ENCODE measurements around the gene CTXND2. TPM values are rescaled to one million over a fixed set of nuclear protein-coding genes. Genes with fewer than 3 reads are reported as not detected.
"Not testable (repeated sequence)": the region's sequence is repeated elsewhere in the genome, so short reads cannot be mapped to it uniquely, and the experiment has no call there.

Gene CTXND2
- not detected in 2 replicates for total RNA-seq

DNA sequence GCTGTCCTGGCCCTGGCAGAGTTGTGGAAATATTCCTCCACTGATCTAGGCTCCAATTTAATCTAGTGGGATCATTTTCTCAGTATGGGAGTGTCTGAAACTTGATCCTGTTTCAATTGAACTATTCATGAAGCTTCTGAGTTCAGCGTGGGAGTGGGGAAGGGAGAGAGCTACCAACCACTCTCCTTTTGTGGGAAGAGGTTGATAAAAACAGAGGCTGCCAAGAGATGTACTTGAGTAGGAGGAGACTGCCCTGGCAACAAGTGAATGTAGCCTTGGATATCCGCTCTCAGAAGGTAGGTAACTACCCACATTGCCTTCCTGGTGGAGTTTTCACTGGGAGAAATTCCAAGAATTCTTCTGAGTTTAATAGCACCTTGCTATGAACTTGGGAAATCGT, at the start of gene CTXND2:
Gene CTXND2, plus strand, starts transcription at position 119 of the 400 bp plus-strand sequence. CDS start 25,179 bp downstream, outside the sequence.
- Mint-ChIP-seq H3K4me1 (ENCODE audit: low read depth) (peaks cover 45% of the 10 kb centered on the region), H3K36me3 (ENCODE audit: low read depth) (no peaks in the 10 kb centered on the region), H3K27me3 (ENCODE audit: low read depth) (no peaks in the 10 kb centered on the region), H3K27ac (no peak within 1 kb of the TSS), H3K9me3 (no peaks in the 10 kb centered on the region), H3K4me3 (ENCODE audit: low read depth) (no peak within 1 kb of the TSS)
- no peak for DNase-seq (ENCODE audit: low spot score)
- intact Hi-C loops (cut with micrococcal nuclease), result no loop called here

DNA sequence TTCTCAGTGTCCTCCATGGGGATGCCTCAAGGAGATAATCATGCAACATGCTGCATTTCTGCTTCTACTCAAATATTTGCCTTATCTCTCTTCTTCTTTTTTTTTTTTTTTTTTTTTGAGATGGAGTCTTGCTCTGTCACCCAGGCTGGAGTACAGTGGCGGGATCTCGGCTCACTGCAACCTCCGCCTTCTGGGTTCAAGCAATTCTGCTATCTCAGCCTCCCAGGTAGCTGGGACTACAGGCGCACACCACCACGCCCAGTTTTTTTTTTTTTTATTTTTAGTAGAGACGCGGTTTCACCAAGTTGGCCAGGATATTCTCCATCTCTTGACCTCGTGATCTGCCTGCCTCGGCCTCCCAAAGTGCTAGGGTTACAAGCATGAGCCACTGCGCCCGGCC, 46.1 kb upstream of the CTXND2 start:
- not testable (repeated sequence) for H3K27ac Mint-ChIP-seq; DNase-seq (ENCODE audit: low spot score); H3K27me3 Mint-ChIP-seq (ENCODE audit: low read depth); H3K4me3 Mint-ChIP-seq (ENCODE audit: low read depth); H3K9me3 Mint-ChIP-seq
- intact Hi-C loops (cut with micrococcal nuclease), result loop anchor here (1.0 to 5.0 kb wide), 4 partner anchors 36 to 86 kb away; partner anchors contain the start of genes ARNT and SETDB1
- Mint-ChIP-seq H3K36me3 (ENCODE audit: low read depth) (peaks cover 67% of the 10 kb centered on the region), H3K4me1 (ENCODE audit: low read depth) (peaks cover 30% of the 10 kb centered on the region)

DNA sequence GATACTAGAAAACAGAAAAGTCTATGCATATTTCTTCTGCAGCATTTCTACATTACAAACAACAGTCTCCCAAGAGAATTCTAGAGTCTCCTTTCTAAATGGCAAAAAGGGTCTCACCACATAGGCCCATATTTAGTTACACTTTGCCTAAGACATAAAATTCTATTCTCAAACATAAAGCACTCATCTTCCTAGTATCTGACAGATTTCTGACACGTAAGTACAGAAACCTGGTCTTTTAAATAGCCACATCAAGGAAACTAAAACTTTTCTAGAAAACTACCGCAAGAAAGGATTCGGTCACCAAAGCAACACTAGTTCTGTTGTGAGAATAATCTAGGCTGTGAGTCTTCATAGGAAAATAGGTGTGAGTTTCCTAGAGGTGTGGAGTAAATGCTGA, 45.3 kb upstream of the CTXND2 start:
- Mint-ChIP-seq H3K4me3 (ENCODE audit: low read depth) (no peak overlapping the region), H3K27ac (peak overlapping the region; percentile 72), H3K4me1 (ENCODE audit: low read depth) (peaks cover 33% of the 10 kb centered on the region), H3K36me3 (ENCODE audit: low read depth) (peaks cover 67% of the 10 kb centered on the region), H3K27me3 (ENCODE audit: low read depth) (no peaks in the 10 kb centered on the region), H3K9me3 (no peaks in the 10 kb centered on the region)
- intact Hi-C loops (cut with micrococcal nuclease), result loop anchor here (1.0 to 5.0 kb wide), 4 partner anchors 36 to 85 kb away; partner anchors contain the start of genes ARNT and SETDB1
- no peak for DNase-seq (ENCODE audit: low spot score)

DNA sequence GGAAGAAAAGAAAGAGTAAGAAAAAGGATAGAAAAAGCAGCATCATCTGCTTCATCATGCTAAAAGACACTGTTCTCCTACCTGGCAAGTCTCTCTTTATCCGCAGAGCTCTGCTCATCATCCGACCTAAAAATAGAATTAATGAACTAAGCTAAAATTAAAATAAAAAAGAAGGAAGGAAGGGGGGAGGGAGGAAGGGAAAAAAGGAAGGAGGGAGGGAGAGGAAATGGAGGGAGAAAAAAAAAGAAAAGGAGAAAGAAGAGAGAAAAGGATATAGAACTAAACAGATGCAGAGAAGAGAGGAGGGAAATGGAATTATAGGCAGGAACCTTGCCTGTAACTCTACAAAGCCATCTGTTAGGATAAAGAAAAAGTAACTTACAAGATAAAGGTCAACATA, 44.6 kb upstream of the CTXND2 start:
- Mint-ChIP-seq H3K27ac (peak overlapping the region; percentile 72), H3K4me1 (ENCODE audit: low read depth) (peaks cover 37% of the 10 kb centered on the region), H3K27me3 (ENCODE audit: low read depth) (no peaks in the 10 kb centered on the region), H3K9me3 (no peaks in the 10 kb centered on the region), H3K36me3 (ENCODE audit: low read depth) (peaks cover 66% of the 10 kb centered on the region), H3K4me3 (ENCODE audit: low read depth) (no peak overlapping the region)
- intact Hi-C loops (cut with micrococcal nuclease), result loop anchor here (5.0 kb wide), 2 partner anchors 35 to 50 kb away; partner anchors contain the start of gene ARNT
- DNase-seq (ENCODE audit: low spot score), result no peak

DNA sequence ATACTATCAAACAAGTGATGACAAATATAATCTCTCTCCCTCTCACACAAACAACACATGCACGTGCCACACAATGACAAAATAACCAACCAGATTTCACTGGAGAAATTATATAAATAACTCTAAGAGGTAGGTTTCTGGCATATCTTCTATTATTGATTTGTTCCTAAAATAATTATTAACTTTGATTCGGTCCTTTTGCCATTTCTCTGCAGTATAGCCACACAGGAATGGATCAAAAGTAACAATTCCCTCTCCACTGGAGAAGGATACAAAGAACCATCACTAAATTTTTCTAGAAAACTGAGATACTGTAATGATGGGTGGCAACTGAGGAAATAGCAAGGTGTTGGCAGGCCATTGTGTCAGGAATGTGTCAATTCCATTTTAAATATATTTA, 44.0 kb upstream of the CTXND2 start:
- intact Hi-C loops (cut with micrococcal nuclease), result loop anchor here (5.0 kb wide), 2 partner anchors 34 to 49 kb away; partner anchors contain the start of gene ARNT
- Mint-ChIP-seq H3K27ac (no peak overlapping the region), H3K4me3 (ENCODE audit: low read depth) (no peak overlapping the region), H3K36me3 (ENCODE audit: low read depth) (peaks cover 68% of the 10 kb centered on the region), H3K27me3 (ENCODE audit: low read depth) (no peaks in the 10 kb centered on the region), H3K9me3 (no peaks in the 10 kb centered on the region), H3K4me1 (ENCODE audit: low read depth) (peaks cover 40% of the 10 kb centered on the region)
- DNase-seq (ENCODE audit: low spot score), result no peak

DNA sequence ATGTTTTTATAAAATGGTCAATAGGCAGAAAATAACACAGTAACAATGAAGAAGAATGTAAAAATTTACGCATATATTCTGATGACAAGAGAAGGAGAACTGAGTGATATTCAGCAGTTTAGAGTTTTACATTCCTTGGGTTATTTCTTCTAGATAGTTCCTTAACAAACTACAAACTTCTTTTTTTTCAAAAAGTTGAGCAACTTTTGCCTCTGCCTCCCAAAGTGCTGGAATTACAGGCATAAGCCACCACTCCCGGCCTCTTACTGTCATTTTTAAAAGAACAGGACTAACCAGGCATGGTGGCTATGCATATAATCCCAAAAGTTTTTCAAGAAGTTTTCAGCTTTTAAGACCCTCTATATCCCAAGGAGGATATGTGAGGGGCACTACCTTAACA, 43.5 kb upstream of the CTXND2 start:
- no peak for DNase-seq (ENCODE audit: low spot score)
- peaks cover 69% of the 10 kb centered on the region for H3K36me3 Mint-ChIP-seq (ENCODE audit: low read depth)
- no peaks in the 10 kb centered on the region for H3K9me3 Mint-ChIP-seq

DNA sequence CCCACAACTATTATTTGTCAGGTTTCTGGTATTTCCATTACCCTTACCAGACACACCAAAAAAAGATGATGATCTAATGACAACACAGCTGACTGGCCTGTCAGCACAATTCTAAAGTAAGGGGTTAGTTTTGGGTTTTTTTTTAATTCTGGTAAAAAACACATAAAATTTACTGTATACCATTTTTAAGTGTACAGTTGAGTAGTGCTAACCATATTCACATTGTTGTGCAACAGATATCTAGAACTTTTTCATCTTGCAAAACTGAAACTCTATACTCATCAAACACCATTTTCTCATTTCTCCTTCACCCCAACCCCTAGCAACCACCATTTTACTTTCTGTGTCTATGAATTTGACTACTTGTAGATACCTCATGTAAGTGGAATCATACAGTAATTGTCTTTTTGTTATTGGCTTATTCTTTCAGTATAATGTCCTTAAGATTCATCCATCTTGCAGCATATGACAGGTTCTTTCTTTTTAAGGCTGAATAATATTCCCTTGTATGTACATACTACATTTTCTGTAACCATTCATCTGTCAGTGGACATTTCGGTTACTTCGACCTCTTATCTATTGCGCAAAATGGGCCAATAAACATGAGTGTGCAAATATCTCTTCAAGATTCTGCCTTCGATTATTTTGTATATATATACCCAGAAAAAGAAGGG, 40.3 kb upstream of the CTXND2 start:
- H3K36me3 Mint-ChIP-seq (ENCODE audit: low read depth), result peaks cover 44% of the 10 kb centered on the region
- no peak for DNase-seq (ENCODE audit: low spot score)
- H3K4me1 Mint-ChIP-seq (ENCODE audit: low read depth), result peaks cover 25% of the 10 kb centered on the region
- no peaks in the 10 kb centered on the region for H3K27me3 Mint-ChIP-seq (ENCODE audit: low read depth)
- no peaks in the 10 kb centered on the region for H3K9me3 Mint-ChIP-seq
- H3K27ac Mint-ChIP-seq, result no peak overlapping the region
- intact Hi-C loops (cut with micrococcal nuclease), result no loop called here
- no peak overlapping the region for H3K4me3 Mint-ChIP-seq (ENCODE audit: low read depth)

More for the DNA sequence above, 43.5 kb upstream of the CTXND2 start:
- Mint-ChIP-seq H3K4me3 (ENCODE audit: low read depth) (no peak overlapping the region), H3K4me1 (ENCODE audit: low read depth) (peaks cover 40% of the 10 kb centered on the region), H3K27me3 (ENCODE audit: low read depth) (no peaks in the 10 kb centered on the region), H3K27ac (no peak overlapping the region)
- intact Hi-C loops (cut with micrococcal nuclease), result loop anchor here (5.0 kb wide), 2 partner anchors 34 to 49 kb away; partner anchors contain the start of gene ARNT

DNA sequence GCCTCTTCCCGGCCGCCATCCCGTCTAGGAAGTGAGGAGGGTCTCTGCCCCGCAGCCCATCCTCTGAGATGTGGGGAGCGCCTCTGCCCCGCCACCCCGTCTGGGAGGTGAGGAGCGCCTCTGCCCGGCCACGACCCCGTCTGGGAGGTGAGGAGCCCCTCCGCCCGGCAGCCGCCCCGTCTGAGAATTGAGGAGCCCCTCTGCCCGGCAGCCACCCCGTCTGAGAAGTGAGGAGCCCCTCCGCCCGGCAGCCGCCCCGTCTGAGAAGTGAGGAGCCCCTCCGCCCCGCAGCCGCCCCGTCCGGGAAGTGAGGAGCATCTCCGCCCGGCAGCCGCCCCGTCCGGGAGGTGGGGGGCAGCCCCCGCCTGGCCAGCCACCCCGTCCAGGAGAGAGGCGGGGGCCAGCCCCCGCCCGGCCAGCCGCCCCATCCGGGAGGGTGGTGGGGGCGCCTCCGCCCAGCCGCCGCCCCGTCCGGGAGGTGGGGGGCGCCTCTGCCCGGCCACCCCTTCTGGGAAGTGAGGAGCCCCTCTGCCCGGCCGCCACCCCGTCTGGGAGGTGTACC, 36.1 kb upstream of the CTXND2 start:
- H3K27ac Mint-ChIP-seq; H3K27me3 Mint-ChIP-seq (ENCODE audit: low read depth); DNase-seq (ENCODE audit: low spot score); H3K9me3 Mint-ChIP-seq; H3K4me3 Mint-ChIP-seq (ENCODE audit: low read depth); intact Hi-C loops (cut with micrococcal nuclease): not testable (repeated sequence)
- H3K4me1 Mint-ChIP-seq (ENCODE audit: low read depth), result peaks cover 13% of the 10 kb centered on the region
- H3K36me3 Mint-ChIP-seq (ENCODE audit: low read depth), result peaks cover 59% of the 10 kb centered on the region

DNA sequence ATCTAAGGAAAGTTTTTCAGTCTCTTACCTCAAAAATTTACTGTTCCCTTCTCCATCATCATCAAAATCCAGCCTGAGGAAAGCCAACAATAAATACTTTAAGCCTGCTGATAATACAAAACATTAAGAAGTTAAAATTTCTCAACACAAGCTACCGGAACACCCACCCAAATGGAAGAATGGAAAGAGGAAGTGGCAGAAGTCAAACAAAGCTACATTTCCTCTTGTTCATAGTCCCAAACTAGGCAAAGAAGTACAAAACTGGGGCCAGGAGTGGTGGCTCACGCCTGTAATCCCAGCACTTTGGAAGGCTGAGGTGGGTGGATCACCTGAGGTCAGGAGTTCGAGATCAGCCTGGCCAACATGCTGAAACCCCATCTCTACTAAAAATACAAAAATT, 34.2 kb upstream of the CTXND2 start:
- DNase-seq (ENCODE audit: low spot score); H3K27me3 Mint-ChIP-seq (ENCODE audit: low read depth); H3K4me1 Mint-ChIP-seq (ENCODE audit: low read depth); intact Hi-C loops (cut with micrococcal nuclease); H3K27ac Mint-ChIP-seq; H3K4me3 Mint-ChIP-seq (ENCODE audit: low read depth); H3K9me3 Mint-ChIP-seq: not testable (repeated sequence)
- peaks cover 50% of the 10 kb centered on the region for H3K36me3 Mint-ChIP-seq (ENCODE audit: low read depth)

DNA sequence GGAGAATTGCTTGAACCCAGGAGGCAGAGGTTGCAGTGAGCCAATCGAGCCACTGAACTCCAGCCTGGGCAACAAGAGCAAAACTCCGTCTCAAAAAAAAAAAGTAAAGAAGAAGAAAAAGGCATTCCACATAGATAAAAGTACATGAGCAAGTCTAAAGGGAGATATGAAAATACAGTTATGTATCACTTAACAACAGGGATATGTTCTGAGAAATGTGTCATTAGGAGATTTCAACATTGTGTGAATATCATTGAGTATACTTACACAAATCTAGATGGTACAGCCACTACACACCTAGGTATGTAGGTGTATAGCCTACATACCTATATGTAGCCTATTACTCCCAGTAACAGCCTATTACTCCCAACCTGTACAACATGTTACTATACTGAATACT, 23.2 kb upstream of the CTXND2 start:
- Mint-ChIP-seq H3K36me3 (ENCODE audit: low read depth) (peaks cover 43% of the 10 kb centered on the region), H3K4me3 (ENCODE audit: low read depth) (no peak overlapping the region)
- intact Hi-C loops (cut with micrococcal nuclease), result no loop called here

DNA sequence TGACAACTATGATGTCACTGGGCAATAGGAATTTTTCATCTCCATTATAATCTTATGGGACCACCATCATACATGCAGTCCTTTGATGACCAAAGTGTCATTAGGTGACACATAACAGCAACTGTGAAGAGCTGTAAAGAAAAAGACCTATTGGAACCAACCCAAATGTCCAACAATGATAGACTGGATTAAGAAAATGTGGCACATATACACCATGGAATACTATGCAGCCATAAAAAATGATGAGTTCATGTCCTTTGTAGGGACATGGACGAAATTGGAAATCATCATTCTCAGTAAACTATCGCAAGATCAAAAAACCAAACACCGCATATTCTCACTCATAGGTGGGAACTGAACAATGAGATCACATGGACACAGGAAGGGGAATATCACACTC, 22.7 kb upstream of the CTXND2 start:
- H3K27ac Mint-ChIP-seq; H3K27me3 Mint-ChIP-seq (ENCODE audit: low read depth); H3K4me3 Mint-ChIP-seq (ENCODE audit: low read depth); H3K9me3 Mint-ChIP-seq; intact Hi-C loops (cut with micrococcal nuclease); DNase-seq (ENCODE audit: low spot score): not testable (repeated sequence)
- Mint-ChIP-seq H3K4me1 (ENCODE audit: low read depth) (peaks cover 11% of the 10 kb centered on the region), H3K36me3 (ENCODE audit: low read depth) (peaks cover 47% of the 10 kb centered on the region)

More for the DNA sequence above, 23.2 kb upstream of the CTXND2 start:
- Mint-ChIP-seq H3K27ac (no peak overlapping the region), H3K9me3 (peaks cover 9% of the 10 kb centered on the region), H3K27me3 (ENCODE audit: low read depth) (no peaks in the 10 kb centered on the region), H3K4me1 (ENCODE audit: low read depth) (peaks cover 13% of the 10 kb centered on the region)
- no peak for DNase-seq (ENCODE audit: low spot score)

DNA sequence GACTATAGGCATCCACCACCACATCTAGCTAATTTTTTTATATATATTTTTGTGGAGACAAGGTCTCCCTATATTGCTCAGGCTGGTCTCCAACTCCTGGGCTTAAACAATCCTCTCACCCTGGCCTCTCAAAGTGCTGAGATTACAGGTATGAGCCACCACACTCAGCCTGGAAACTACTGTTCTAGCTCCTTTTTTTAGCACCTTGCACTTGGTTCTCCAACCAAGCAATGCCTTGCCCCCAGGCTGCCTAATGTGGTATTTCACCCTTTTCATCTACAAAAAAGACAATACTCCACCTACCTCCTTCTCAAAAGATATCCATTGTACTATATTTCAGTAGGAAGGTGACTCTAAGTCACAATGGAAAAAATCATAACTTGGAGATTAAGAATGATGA, 17.3 kb upstream of the CTXND2 start:
- DNase-seq (ENCODE audit: low spot score), result no peak
- H3K36me3 Mint-ChIP-seq (ENCODE audit: low read depth), result peaks cover 63% of the 10 kb centered on the region
- H3K27me3 Mint-ChIP-seq (ENCODE audit: low read depth), result no peaks in the 10 kb centered on the region
- intact Hi-C loops (cut with micrococcal nuclease), result no loop called here
- H3K27ac Mint-ChIP-seq, result no peak overlapping the region
- peaks cover 25% of the 10 kb centered on the region for H3K4me1 Mint-ChIP-seq (ENCODE audit: low read depth)
- H3K4me3 Mint-ChIP-seq (ENCODE audit: low read depth), result no peak overlapping the region
- peaks cover 9% of the 10 kb centered on the region for H3K9me3 Mint-ChIP-seq

DNA sequence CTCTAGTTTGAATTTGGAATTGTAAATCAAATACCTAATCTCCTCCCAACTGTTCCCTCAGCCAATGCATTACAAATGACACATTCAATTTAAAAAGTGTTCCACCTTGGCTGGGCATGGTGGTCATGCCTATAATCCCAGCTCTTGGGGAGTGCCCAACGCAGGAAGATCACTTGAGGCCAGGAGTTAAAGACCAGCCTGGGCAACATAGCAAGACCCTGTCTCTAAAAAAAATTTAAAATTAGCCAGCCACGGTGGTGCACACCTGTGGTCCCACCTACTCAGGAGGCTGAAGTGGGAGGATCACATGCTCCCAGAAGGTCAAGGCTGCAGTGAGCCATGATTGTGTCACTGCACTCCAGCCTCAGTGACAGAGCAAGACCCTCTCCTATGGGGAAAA, 14.4 kb upstream of the CTXND2 start:
- no peak overlapping the region for H3K27ac Mint-ChIP-seq
- intact Hi-C loops (cut with micrococcal nuclease), result no loop called here
- H3K4me3 Mint-ChIP-seq (ENCODE audit: low read depth), result no peak overlapping the region
- DNase-seq (ENCODE audit: low spot score), result no peak
- peaks cover 52% of the 10 kb centered on the region for H3K36me3 Mint-ChIP-seq (ENCODE audit: low read depth)
- peaks cover 31% of the 10 kb centered on the region for H3K4me1 Mint-ChIP-seq (ENCODE audit: low read depth)
- no peaks in the 10 kb centered on the region for H3K27me3 Mint-ChIP-seq (ENCODE audit: low read depth)
- peaks cover 8% of the 10 kb centered on the region for H3K9me3 Mint-ChIP-seq

Data from activated T-helper 2 cell treated with anti-CD3 and anti-CD28 coated beads, Interferon-gamma antibody, Interleukin-2, Interleukin-4, amounts not matched to agents 10 μg/mL and 5 μg/mL and 100 μg/mL, durations not matched to agents 14 hours and 24 hours and 36 hours (primary cell).